NCI-H526 (cell line): ENCODE measurements around the gene SCN5A.

Experiments
- DNase-seq, 2 experiments: peaks; one replicate each; lab custom pipeline; 2025; lab: John Stamatoyannopoulos, UW

Gene SCN5A

DNA sequence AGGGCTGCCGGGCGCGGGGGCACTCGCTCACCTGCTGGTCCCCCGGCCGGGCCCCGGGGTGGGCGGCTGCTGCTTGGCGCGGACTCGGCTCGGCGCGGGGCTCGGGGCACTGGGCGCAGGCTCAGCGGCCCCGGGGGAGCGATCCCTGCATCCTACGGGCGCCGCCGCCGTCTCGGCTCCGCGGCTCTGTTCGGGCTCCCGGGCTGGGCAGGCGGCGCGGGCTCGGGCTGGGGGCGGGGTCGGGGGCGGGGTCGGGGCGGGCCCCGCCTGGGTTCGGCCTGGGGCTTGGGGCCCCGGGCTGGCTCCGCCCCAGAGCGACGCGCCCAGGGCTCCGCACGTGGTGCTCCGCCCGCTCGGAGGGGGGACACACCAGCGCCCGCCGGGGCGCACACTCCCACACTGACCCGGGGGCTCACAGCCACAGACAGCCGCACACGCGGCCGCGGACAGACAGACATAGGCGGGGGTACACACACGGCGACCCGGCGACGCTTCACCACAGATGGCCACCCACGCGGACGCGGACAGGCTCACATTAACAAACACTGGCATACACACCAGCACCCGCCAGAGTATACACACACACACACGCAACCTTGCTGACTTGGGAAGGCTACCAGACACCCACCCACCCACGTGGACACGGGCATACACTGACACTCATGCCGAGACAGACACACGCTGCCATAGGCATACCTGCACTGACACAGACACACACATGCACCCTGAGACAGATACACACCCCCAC, at the start of gene SCN5A:
Gene SCN5A (minus strand): TSS at position 188 of the 748 bp plus-strand sequence. CDS start 16,380 bp downstream, outside the sequence.
- peak in 1 of 2 experiments; percentile 68 for DNase-seq

DNA sequence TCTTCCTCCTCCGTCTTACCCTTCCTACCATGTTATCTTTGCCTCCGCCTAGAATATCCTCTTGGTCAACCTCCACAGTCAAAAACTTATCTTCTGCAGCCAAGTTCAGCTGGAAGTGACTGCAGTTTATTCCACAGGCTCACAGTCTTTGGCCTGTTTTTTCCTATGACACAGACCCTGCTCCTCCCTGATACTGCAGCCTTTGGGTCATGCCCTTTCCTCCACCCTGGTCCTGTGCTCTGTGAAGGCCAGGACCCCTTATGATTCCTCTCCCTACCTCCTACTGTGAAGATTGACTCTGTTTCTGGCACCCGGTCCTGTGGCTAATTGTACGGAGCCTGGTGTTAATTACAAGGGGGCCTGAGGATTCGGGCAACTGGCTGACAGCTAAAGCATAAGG, 49.3 kb upstream of the SCN5A start:
- no peak for DNase-seq

GRCh38 chr3:38698061-38698460, 48.6 kb upstream of the SCN5A start:
- no peak for DNase-seq

DNA sequence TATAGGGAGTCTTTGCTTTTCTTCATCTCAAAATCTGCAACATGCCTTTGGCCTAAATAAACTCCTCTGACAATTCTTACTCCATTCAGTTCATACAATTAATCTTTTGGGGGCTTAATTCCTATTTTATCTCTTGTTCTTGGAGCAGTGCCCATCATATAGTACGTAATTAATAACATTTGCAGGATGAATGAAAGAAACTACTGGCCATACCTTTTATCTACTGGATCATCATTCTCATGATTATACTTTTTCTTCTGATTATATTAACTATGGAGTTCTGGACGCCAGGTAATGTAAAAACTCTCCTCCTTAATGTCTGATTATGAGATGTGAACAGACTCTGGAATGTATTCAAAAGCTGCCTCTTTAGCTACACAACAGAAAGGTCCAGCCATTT, 46.5 kb upstream of the SCN5A start:
- DNase-seq: no peak

DNA sequence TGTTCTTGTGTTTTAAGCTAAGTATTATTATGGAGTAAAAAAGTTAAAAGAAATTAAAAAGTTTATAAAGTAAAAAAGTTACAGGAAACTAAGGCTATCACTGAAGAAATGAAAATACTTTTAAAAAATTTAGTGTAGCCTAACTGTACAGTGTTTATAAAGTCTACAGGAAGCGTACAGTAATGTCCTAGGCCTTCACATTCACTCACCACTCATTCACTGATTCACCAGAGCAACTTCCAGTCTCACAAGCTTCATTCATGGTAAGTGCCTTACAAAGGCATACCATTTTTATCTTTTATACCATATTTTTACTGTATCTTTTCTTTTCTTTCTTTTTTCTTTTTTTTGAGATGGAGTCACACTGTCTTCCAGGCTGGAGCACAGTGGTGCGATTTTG, 40.7 kb upstream of the SCN5A start:
- no peak for DNase-seq

- no peak for DNase-seq
Observed at GRCh38 chr3:38689774-38690173, 40.3 kb upstream of the SCN5A start.

DNA sequence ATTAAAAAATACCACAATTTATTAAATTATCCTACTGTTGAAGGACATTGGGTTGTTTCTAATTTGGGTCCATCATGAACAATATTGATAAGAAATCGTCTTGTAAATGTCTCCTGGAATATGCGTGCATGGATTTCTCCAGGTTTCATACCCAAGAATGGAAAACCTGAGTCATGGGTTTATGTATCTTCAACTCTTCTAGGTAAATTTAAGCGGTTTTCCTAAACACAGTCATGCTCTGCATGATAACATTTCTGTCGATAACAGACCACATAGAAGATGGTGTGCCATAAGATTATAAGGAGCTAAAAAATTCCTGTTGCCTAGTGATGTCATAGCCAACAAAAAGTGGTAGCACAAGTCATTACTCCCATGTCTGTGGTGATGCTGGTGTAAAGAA, 39.9 kb upstream of the SCN5A start:
- DNase-seq: no peak

DNA sequence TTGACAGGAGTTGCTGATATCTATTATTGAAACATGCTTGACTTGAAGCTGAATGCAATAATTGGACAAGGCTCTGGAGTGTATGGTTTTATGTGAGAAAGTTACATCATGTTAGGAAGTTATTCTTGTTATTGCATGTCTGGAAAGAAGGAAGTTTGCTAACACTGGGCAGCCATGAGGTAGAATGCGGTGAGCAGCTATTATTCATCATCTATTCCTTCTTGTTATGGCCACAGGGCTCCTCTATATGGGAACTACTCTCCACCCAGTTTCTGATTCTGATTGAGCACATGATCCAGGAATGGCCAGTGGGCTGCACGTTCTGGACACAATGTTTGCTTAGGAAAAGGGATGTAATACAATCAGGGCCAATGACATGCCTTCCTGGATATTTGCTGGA, 37.8 kb upstream of the SCN5A start:
- DNase-seq: no peak

DNA sequence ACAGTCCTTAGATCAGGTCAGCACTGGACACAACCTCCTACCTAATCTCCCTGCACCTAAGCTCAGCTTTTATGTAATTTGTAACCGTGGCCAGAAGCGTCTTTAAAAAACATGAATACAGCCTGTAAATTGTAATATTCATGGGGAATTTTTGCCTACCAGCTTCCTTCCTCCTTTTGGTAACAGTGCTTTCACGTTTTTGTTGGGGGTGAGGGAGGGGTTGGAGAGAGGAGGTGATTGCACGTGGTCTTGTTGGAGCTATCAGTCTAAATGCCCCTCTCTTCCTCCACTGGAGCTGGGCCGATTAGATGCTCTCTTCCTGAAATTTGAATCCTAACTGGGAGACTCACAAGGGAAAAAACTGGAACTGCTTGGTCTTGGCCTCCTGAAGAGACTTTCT, 35.1 kb upstream of the SCN5A start:
- DNase-seq: no peak

DNA sequence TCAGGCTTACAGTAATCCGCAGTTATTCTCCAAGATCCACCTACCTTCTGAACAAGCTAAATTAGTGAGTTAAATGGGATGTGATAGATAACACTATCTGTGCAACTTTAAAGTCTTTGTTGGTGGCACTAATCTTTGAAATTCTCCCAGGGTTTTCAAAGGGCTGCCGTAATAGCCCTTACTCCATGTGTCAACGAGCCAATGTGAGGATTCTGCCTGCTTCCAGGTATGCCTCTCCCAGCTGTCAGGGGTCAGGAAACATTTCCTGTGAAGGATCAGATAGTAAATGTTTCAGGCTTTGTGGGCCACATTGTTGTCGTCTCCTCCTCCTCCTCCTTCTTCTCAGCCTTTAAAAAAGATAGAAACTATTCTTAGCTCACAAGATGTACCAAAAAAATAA, 20.2 kb upstream of the SCN5A start:
- DNase-seq: no peak

DNA sequence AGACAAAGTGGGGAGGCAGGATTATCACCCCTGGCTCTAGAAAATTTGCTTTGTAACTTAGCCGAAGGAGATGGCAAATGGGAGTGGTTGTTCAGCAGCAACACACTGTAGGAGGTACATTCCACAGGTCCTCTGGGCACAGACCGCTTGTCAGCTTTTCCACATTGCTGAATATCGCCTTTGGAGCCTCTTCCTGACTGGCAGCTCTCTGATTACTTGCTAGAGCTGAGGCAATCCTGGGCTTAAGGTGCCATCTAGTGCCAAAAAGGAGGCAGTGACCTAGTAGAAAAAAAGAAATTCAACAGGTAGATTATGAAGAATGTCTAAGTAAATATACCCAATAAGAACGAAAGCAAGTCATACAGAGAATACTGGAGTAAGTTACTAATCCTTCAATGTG, 13.1 kb upstream of the SCN5A start:
- DNase-seq: peak; percentile 43 to 71

DNA sequence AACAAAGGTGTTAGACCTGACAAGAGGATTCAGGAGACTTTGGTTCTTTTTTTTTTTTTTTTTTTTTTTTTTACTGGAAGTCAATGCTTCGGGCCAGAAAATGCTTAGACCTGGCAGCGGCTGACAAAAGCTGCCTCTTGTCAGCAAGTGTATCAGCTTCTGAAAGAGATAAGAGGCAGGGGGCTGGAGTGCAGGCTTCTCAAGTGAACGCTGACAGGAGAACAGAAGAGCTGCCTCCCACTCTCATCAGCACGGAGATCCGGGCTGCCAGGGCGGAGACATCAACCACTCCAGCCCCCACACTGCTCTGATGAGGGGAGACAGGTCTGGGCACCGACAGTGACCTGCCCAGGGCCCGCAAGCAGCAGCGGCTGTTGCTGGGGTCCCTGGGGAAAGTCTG, 9.4 kb upstream of the SCN5A start:
- no peak for DNase-seq

DNA sequence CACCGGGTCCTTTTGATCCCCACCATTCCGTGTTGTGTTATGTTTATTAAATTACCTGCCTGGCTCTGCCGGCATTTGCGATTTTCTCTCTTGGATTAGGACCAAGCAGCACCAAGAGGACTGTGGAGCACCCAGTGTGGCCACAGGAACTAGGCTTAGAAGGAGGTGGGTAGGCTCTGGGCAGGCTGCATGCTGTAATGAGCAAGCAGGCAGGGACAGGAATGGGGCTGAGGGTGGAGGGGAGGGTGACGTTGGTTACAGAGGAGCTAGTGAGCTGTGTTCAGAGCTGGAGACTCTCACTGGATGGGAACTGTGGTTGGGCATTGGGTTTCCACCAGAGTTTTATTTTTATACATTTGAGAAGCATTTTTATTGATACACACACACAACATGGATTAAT, 7.9 kb upstream of the SCN5A start:
- DNase-seq: no peak

DNA sequence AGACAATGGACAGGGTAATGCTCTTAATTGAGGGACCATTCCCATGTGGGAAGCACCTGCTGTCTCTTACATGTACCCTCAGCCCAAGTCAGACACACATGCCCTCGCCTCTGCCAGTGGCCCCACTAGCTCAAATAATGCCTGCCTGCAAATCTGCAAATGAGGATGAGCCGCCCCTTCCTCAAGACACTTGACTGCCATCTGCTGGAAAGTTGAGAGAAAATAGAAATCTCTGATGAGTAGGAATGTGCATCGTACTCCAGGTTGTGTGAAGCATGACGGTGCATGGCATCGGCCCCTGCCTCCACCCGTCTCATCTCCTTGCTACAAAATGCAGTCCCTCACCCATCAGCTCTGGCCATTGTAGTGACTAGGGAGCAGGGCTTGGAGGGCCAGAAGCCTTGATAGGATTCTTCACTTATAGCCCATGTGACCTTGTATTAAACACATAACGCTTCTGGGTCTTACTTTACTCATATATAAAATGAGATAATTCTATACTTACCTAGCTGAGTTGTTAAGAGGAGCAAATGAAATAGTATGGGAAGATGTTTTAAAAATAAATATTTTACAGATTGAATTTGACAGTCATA, 6.3 kb upstream of the SCN5A start:
- DNase-seq: peak; percentile 63 to 84

- no peak for DNase-seq
Observed at GRCh38 chr3:38653685-38654537, 4.4 kb upstream of the SCN5A start.

DNA sequence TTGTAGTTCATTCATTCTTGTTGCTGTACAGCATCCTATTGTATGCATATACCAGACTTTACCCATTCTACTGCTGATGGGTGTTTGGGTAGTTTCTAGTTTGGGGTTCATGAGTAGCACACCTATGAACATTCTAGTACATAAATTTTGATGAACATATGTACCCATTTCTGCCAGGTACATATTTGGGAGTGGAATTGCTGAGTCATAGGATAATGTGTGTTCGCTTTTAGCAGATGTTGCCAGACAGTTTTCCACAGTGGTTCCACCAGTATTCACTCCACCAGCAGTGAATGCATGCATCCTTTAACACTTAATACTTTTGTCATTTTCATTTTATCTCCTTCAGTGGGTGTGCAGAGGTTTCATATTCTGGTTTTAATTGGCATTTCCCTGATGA, 3.4 kb upstream of the SCN5A start:
- DNase-seq: no peak

DNA sequence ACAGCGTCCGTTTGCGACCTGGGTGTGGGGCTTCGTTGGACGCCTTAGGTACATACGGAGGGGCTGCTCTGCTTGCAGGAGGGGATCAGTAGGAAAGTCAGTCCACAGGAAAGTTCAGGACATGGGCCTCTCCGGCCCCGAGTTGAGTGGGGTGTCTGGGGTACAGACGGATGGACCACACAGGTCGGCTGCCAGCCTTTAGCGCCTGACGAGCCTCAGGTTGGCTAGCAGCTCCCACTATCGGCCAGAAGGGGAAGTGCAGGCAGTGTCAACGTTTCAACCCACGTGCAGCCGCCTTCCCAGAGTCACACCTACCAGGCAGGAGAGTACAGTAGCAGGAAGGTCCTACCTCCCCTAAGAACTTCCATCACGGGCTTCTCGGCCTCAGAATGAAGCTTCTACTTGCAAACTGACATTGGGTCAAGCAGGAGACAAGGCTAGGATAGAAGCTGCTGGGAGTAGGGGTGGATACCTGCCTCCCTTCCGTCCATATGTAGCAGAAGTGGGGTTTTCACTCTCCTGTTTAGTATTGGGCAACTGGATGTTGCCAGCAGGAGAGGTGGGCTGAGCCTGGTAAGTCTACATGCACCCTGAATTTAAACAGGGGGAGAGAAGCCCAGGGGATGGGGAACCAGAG, 1.8 kb upstream of the SCN5A start:
- peak; percentile 37 to 81 for DNase-seq

DNA sequence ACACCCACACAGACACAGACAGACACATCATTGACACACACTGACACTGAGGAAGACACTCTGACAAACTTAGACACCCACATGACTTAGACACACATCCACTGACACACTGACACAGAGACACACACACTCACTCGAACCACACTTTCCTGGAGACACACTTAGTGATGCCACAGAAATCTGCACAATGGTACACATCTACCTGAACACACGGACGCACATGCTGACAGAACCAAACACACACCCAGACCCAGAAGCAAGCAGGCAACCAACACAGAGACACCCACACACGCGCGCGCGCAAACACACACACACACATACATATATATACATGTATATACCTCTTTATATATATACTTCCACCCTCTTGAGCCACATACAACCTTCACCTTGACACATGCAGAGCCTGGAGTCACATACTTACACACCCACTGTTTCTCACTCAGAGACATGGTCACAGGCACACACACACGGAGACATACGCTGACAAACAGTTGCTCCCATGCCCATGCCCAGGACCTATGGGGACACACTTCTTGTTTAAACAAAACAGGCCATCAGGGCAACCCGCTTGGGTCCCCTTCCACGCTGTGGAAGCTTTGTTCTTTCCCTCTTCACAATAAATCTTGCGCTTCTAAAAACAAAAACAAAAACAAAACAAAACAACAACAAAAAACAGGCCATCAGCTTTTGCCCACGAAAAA, 913 bp upstream of the SCN5A start:
- peak in 1 of 2 experiments; percentile 17 for DNase-seq

GRCh38 chr3:38648659-38649499, 608 bp downstream of the SCN5A start:
- DNase-seq: peak in 1 of 2 experiments; percentile 68

- no peak for DNase-seq
Observed at GRCh38 chr3:38648024-38648658, 1.3 kb downstream of the SCN5A start.
